ENCODE measurements around the gene NR1D1. TPM values are rescaled to one million over a fixed set of nuclear protein-coding genes. Genes with fewer than 3 reads are reported as not detected.

Gene NR1D1
- total RNA-seq, 1 donor from 2014 or later = 15.0 TPM

DNA sequence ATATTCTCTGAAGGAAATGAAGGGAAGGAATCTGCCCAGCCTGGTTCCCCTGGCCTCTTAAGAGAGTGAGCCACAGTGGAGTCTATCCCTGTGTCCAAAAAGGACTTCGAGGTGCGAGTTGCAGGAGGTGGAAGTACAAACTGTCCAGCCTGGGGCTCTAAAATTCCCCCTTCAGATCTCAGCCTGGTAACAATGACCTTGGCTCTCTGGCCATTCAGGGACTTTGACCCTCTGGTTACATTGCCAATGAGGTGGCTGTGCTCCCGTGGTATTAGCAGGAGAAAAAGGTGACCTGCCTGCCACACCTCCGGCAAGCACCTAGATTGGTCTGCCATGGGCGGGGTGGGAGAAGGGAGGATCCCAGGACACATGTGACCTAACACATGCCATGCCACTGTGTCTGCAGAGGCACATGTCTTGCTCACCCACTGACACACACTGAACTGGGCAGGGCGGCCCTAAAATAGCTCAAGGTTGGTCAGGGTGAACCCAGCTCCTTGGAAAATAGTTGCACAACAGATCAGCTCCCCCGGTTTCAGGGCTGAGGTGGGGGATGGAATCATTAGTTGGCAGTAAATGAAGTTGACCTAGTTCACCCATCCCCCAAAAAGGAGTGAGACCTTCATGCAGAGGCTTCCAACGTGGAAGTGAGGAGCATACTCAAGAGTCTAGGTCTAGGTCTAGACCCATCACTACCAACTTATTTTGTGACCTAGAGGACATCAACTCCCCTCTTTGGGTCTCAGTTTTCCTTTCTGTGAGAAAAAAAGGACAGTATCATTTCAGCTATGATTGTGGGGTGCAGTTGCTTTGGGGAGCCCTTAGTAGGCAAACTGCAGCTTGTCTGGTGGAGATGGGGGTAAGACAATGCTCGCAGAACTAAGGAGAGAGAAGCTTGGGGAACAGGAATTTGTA, 2.2 kb downstream of the NR1D1 start:
- peak; percentile 74 to 79 for TF ChIP-seq POLR2AphosphoS5 (IDR thresholded peaks at IDR 0.05; ENCODE audit: insufficient read depth in 1 of 2, low read depth in 1 of 2)
- TF ChIP-seq POLR2A (IDR thresholded peaks at IDR 0.05) = no peak
- TF ChIP-seq, protein P1, sequence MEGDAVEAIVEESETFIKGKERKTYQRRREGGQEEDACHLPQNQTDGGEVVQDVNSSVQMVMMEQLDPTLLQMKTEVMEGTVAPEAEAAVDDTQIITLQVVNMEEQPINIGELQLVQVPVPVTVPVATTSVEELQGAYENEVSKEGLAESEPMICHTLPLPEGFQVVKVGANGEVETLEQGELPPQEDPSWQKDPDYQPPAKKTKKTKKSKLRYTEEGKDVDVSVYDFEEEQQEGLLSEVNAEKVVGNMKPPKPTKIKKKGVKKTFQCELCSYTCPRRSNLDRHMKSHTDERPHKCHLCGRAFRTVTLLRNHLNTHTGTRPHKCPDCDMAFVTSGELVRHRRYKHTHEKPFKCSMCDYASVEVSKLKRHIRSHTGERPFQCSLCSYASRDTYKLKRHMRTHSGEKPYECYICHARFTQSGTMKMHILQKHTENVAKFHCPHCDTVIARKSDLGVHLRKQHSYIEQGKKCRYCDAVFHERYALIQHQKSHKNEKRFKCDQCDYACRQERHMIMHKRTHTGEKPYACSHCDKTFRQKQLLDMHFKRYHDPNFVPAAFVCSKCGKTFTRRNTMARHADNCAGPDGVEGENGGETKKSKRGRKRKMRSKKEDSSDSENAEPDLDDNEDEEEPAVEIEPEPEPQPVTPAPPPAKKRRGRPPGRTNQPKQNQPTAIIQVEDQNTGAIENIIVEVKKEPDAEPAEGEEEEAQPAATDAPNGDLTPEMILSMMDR (IDR thresholded peaks at IDR 0.05) = no peak
- peak in 1 of 2 donors; percentile 88 for DNase-seq (ENCODE audit: extremely low spot score in 2 of 2)

DNA sequence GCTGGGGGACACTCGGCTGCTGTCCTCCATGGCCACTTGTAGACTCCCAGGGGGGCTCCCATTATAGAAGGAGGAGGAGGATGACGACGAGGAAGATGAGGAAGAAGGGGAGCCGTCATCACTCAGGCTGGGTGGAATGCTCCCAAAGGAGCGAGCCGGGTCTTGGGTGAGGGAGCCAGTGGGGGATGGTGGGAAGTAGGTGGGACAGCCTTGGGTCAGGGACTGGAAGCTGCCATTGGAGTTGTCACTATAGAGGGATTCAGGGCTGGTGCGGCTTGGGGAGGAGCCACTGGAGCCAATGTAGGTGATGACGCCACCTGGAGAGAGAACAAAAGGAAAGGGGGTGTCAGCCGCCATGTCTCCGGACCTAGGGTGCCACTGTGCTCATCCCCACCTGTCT, 3.3 kb downstream of the NR1D1 start:
- Histone ChIP-seq H3K27ac (peak overlapping the region; percentile 98), H3K4me1 (peaks cover 79% of the 10 kb centered on the region), H3K27me3 (no peaks in the 10 kb centered on the region), H3K9me3 (no peaks in the 10 kb centered on the region), H3K36me3 (peaks cover 0 to 47% of the 10 kb centered on the region in 2 donors), H3K4me3 (peak overlapping the region; percentile 80)
- TF ChIP-seq POLR2AphosphoS5 (IDR thresholded peaks at IDR 0.05; ENCODE audit: insufficient read depth in 1 of 2, low read depth in 1 of 2) = no peak
- no peak for TF ChIP-seq POLR2A (IDR thresholded peaks at IDR 0.05)
- TF ChIP-seq, protein P1 (IDR thresholded peaks at IDR 0.05) = no peak
- peak in 1 of 2 donors; percentile 87 for DNase-seq (ENCODE audit: extremely low spot score in 2 of 2)
- intact Hi-C loops (cut with DNase I) = no loop called here

More for the DNA sequence above, 2.2 kb downstream of the NR1D1 start:
- H3K27me3 ChIP-seq = no peaks in the 10 kb centered on the region
- peak overlapping the region; percentile 80 for H3K4me3 ChIP-seq
- H3K27ac ChIP-seq = peak overlapping the region; percentile 98
- peaks cover 0 to 41% of the 10 kb centered on the region in 2 donors for H3K36me3 ChIP-seq
- peaks cover 79% of the 10 kb centered on the region for H3K4me1 ChIP-seq
- intact Hi-C loops (cut with DNase I) = no loop called here
- H3K9me3 ChIP-seq = no peaks in the 10 kb centered on the region

DNA sequence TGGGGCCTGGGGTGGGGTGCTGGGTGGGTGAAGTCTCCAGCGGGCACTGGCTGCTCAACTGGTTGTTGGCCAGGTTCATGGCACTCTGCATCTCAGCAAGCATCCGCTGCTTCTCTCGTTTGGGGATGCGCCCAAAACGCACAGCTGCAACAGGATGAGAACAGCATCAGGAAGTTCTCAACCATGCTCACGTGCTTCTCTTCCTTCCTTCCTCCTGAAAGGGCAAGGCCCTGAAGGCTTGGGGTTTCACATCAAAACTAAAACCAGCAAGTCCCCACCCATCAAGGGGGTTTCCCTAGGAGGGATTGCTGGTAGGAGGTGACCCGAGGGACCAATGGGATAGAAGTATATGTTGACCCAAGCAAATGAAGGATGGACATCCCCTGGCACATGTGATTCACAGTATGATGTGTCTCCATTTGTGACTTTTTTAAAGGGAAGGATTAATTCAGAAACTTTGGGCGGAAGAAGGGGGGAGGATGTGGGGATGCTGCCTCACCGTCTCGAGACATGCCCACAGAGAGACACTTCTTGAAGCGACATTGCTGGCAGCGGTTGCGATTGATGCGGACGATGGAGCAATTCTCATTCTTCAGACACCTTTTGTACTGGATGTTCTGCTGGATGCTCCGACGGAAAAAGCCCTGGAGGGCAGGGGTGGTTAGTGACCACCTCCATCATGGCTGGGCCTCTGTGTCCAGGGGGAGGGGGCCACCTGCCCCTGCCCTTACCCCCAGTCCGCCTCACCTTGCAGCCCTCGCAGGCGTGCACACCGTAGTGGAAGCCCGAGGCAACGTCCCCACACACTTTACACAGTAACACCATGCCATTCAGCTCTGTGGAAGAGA, 4.2 kb downstream of the NR1D1 start:
- Histone ChIP-seq H3K4me1 (peaks cover 80% of the 10 kb centered on the region), H3K27ac (peak overlapping the region; percentile 98), H3K4me3 (peak overlapping the region; percentile 80), H3K9me3 (no peaks in the 10 kb centered on the region), H3K36me3 (peaks cover 0 to 47% of the 10 kb centered on the region in 2 donors), H3K27me3 (no peaks in the 10 kb centered on the region)
- TF ChIP-seq POLR2A (IDR thresholded peaks at IDR 0.05) (no peak), POLR2AphosphoS5 (IDR thresholded peaks at IDR 0.05; ENCODE audit: insufficient read depth in 1 of 2, low read depth in 1 of 2) (peak; percentile 9 to 51)
- TF ChIP-seq, protein P1 (IDR thresholded peaks at IDR 0.05) = no peak
- intact Hi-C loops (cut with DNase I) = no loop called here
- peak in 1 of 2 donors; percentile 87 for DNase-seq (ENCODE audit: extremely low spot score in 2 of 2)

DNA sequence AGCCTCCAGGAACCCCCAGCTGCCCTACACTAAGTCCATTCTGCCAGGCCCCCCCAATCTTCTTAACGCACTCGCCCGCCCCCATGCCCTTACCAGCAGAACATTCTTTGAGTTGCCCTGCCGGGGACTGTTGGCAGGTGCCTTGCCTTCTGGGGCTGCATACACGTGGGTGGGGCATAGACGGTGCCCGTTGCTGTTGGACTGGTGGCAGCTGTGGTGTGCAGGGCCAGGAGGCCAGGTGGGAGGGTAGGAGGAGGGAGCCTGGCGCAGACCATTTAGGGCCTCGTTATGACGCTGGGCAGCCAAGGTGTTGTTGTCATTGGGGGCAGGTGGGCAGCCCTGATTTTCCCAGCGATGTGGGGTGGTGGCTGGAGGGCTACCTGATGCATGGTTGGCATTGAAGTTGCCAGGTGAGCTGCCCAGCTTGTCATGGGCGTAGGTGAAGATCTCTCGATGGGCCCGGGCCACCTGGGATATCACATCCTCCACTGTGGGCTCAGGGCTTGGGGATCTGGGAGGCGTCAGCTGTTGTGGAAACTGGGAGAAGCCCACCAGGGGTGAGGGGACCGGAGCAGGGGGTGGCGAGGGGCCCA, 4.9 kb downstream of the NR1D1 start:
- DNase-seq (ENCODE audit: extremely low spot score in 2 of 2) = peak in 1 of 2 donors; percentile 91
- Histone ChIP-seq H3K36me3 (peaks cover 0 to 47% of the 10 kb centered on the region in 2 donors), H3K9me3 (no peaks in the 10 kb centered on the region), H3K4me3 (no peak overlapping the region), H3K27me3 (no peaks in the 10 kb centered on the region), H3K4me1 (peaks cover 82% of the 10 kb centered on the region), H3K27ac (peak overlapping the region; percentile 98)
- TF ChIP-seq POLR2AphosphoS5 (IDR thresholded peaks at IDR 0.05; ENCODE audit: insufficient read depth in 1 of 2, low read depth in 1 of 2) (no peak), POLR2A (IDR thresholded peaks at IDR 0.05) (no peak)
- TF ChIP-seq, protein P1 (IDR thresholded peaks at IDR 0.05) = no peak
- intact Hi-C loops (cut with DNase I) = no loop called here

Measured in vagina (tissue), 2 donors.